ENCODE results near the gene SLC17A8. TPM values are rescaled to one million over a fixed set of nuclear protein-coding genes. Genes with fewer than 3 reads are reported as not detected.

The SLC17A8 gene
- polyA plus RNA-seq, 1 of the 3 experiments (the other 2 are of a cell fraction), result not detected

- H3K27ac ChIP-seq (ENCODE audit: low read depth in 2 of 2, low read length in 1 of 2), result no peak overlapping the region
- TF ChIP-seq SIN3A (IDR thresholded peaks at IDR 0.05; ENCODE audit: borderline replicate concordance, low read depth, low read length) (no peak), RCOR1 (IDR thresholded peaks at IDR 0.05; ENCODE audit: low read length) (no peak), FOXM1 (IDR thresholded peaks at IDR 0.05; ENCODE audit: low read depth) (no peak), SMC3 (IDR thresholded peaks at IDR 0.05; ENCODE audit: low read depth, low read length) (no peak), GATA2 (CRISPR knock-in tag; IDR thresholded peaks at IDR 0.05) (no peak), MXI1 (IDR thresholded peaks at IDR 0.05; ENCODE audit: low read depth, low read length) (no peak), TAF1 (IDR thresholded peaks at IDR 0.05; ENCODE audit: borderline replicate concordance, low read depth, low read length) (no peak)
- no peak overlapping the region for H2AFZ ChIP-seq (ENCODE audit: low read depth)
- POLR2A ChIA-PET, result no interaction called here
- H3K9me2 ChIP-seq, result no peaks in the 10 kb centered on the region
- H3K4me3 ChIP-seq (ENCODE audit: low read depth in 2 of 2, low read length in 1 of 2), result no peak overlapping the region
- 62% methylated on average over 5 of the region's 5 CpGs for WGBS (ENCODE audit: low lambda C conversion rate)
- CTCF ChIA-PET, result interaction anchor here (0.7 to 1.5 kb wide), 3 partner anchors 36 to 266 kb away, joined by 3 read pairs; no protein-coding TSS in a partner anchor
- H4K20me1 ChIP-seq (ENCODE audit: insufficient read depth), result no peaks in the 10 kb centered on the region
- H3F3A ChIP-seq (replicated peaks; ENCODE audit: insufficient read depth), result no peaks in the 10 kb centered on the region
- H3K36me3 ChIP-seq (replicated peaks in 1 of 2; ENCODE audit: control insufficient read depth in 1 of 2, insufficient read depth in 2 of 2, low read length in 1 of 2), result no peaks in the 10 kb centered on the region
- H3K4me2 ChIP-seq, result no peak overlapping the region
- H3K27me3 ChIP-seq (ENCODE audit: insufficient read depth), result no peaks in the 10 kb centered on the region; the same call in 1 of the 2 replicates
- H3K79me2 ChIP-seq (ENCODE audit: insufficient read depth), result no peaks in the 10 kb centered on the region
- H3K9ac ChIP-seq, result no peak overlapping the region
- H3K4me1 ChIP-seq (ENCODE audit: control insufficient read depth in 1 of 2, insufficient read depth in 2 of 2, low read depth in 1 of 2, low read length in 1 of 2), result no peaks in the 10 kb centered on the region; a peak in 2 of 4 replicates
- DNase-seq, result no peak
- H3K9me3 ChIP-seq, result no peaks in the 10 kb centered on the region
Measured at GRCh38 chr12:100384559-100384935, 27.7 kb downstream of the SLC17A8 start.

DNA sequence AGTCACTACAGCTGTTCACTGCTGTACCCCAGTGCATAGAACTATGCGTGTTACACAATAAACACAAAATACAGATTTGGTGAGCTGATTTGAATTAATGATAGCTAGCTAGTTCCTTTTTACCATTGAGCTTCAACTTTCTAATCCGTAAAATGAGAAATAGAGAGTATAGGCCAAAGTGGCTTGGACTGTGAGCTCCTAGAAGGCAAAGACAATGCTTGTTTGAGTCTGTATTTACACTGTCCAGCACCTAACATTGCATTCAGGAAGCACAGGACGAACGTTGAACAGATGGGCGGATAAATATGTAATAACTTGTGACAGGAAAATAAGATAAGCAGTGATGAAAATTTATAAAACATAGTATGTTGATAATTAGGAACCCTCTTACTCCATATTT, 31.5 kb downstream of the SLC17A8 start:
- TF ChIP-seq MAX (IDR thresholded peaks at IDR 0.05; ENCODE audit: low read depth) (no peak), TAF1 (IDR thresholded peaks at IDR 0.05; ENCODE audit: borderline replicate concordance, low read depth, low read length) (no peak), YY1 (IDR thresholded peaks at IDR 0.05; ENCODE audit: low read depth) (no peak), REST (IDR thresholded peaks at IDR 0.05; ENCODE audit: low read depth, low read length) (no peak), GABPA (IDR thresholded peaks at IDR 0.05; ENCODE audit: low read depth) (no peak), RFX5 (IDR thresholded peaks at IDR 0.05; ENCODE audit: low read length) (no peak), CHD2 (IDR thresholded peaks at IDR 0.05; ENCODE audit: low read length, partially characterized antibody) (no peak), ELF1 (IDR thresholded peaks at IDR 0.05) (no peak), PBX3 (IDR thresholded peaks at IDR 0.05) (no peak), FOXJ3 (CRISPR knock-in tag; IDR thresholded peaks at IDR 0.05) (no peak), EP300 (IDR thresholded peaks at IDR 0.05; ENCODE audit: borderline replicate concordance in 1 of 2, low read depth in 1 of 2, low read length in 1 of 2) (no peak), RXRA (IDR thresholded peaks at IDR 0.05; ENCODE audit: borderline replicate concordance, low read depth) (no peak), TCF12 (IDR thresholded peaks at IDR 0.05) (no peak)
- TF ChIP-seq, protein P1, sequence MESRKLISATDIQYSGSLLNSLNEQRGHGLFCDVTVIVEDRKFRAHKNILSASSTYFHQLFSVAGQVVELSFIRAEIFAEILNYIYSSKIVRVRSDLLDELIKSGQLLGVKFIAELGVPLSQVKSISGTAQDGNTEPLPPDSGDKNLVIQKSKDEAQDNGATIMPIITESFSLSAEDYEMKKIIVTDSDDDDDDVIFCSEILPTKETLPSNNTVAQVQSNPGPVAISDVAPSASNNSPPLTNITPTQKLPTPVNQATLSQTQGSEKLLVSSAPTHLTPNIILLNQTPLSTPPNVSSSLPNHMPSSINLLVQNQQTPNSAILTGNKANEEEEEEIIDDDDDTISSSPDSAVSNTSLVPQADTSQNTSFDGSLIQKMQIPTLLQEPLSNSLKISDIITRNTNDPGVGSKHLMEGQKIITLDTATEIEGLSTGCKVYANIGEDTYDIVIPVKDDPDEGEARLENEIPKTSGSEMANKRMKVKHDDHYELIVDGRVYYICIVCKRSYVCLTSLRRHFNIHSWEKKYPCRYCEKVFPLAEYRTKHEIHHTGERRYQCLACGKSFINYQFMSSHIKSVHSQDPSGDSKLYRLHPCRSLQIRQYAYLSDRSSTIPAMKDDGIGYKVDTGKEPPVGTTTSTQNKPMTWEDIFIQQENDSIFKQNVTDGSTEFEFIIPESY (IDR thresholded peaks at IDR 0.05; ENCODE audit: borderline replicate concordance, low read depth), result no peak
- TF ChIP-seq, protein P2, sequence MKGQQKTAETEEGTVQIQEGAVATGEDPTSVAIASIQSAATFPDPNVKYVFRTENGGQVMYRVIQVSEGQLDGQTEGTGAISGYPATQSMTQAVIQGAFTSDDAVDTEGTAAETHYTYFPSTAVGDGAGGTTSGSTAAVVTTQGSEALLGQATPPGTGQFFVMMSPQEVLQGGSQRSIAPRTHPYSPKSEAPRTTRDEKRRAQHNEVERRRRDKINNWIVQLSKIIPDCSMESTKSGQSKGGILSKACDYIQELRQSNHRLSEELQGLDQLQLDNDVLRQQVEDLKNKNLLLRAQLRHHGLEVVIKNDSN (IDR thresholded peaks at IDR 0.05; ENCODE audit: borderline replicate concordance, low read depth), result no peak
- CTCF ChIA-PET, result interaction anchor here (1.1 kb wide), 1 partner anchor 38 kb away, joined by 3 read pairs; no protein-coding TSS in a partner anchor

More for the DNA sequence above, 31.5 kb downstream of the SLC17A8 start:
- WGBS (ENCODE audit: low lambda C conversion rate), result 67% methylated on average over 5 of the region's 5 CpGs
- Histone ChIP-seq H3K79me2 (ENCODE audit: insufficient read depth) (no peaks in the 10 kb centered on the region), H2AFZ (ENCODE audit: low read depth) (no peak overlapping the region), H3K4me3 (ENCODE audit: low read depth in 2 of 2, low read length in 1 of 2) (no peak overlapping the region), H4K20me1 (ENCODE audit: insufficient read depth) (no peaks in the 10 kb centered on the region), H3K9me3 (no peaks in the 10 kb centered on the region), H3K27me3 (ENCODE audit: insufficient read depth) (no peaks in the 10 kb centered on the region; the same call in 1 of the 2 replicates), H3K4me1 (ENCODE audit: control insufficient read depth in 1 of 2, insufficient read depth in 2 of 2, low read depth in 1 of 2, low read length in 1 of 2) (no peaks in the 10 kb centered on the region; a peak in 1 of 4 replicates), H3K36me3 (replicated peaks in 1 of 2; ENCODE audit: control insufficient read depth in 1 of 2, insufficient read depth in 2 of 2, low read length in 1 of 2) (no peaks in the 10 kb centered on the region), H3K4me2 (no peak overlapping the region), H3F3A (replicated peaks; ENCODE audit: insufficient read depth) (no peaks in the 10 kb centered on the region), H3K9me2 (no peaks in the 10 kb centered on the region), H3K9ac (no peak overlapping the region), H3K27ac (ENCODE audit: low read depth in 2 of 2, low read length in 1 of 2) (no peak overlapping the region)
- POLR2A ChIA-PET, result no interaction called here
- DNase-seq, result no peak
